ENCODE data around the gene CDK9. TPM values are rescaled to one million over a fixed set of nuclear protein-coding genes. Genes with fewer than 3 reads are reported as not detected.
"Not testable (repeated sequence)": the region's sequence is repeated elsewhere in the genome, so short reads cannot be mapped to it uniquely, and the experiment has no call there.

The CDK9 gene
- polyA plus RNA-seq, 1 donor (not counting 4 experiments of a cell fraction or from before 2014, with no cell fraction given): 47.8 TPM

DNA sequence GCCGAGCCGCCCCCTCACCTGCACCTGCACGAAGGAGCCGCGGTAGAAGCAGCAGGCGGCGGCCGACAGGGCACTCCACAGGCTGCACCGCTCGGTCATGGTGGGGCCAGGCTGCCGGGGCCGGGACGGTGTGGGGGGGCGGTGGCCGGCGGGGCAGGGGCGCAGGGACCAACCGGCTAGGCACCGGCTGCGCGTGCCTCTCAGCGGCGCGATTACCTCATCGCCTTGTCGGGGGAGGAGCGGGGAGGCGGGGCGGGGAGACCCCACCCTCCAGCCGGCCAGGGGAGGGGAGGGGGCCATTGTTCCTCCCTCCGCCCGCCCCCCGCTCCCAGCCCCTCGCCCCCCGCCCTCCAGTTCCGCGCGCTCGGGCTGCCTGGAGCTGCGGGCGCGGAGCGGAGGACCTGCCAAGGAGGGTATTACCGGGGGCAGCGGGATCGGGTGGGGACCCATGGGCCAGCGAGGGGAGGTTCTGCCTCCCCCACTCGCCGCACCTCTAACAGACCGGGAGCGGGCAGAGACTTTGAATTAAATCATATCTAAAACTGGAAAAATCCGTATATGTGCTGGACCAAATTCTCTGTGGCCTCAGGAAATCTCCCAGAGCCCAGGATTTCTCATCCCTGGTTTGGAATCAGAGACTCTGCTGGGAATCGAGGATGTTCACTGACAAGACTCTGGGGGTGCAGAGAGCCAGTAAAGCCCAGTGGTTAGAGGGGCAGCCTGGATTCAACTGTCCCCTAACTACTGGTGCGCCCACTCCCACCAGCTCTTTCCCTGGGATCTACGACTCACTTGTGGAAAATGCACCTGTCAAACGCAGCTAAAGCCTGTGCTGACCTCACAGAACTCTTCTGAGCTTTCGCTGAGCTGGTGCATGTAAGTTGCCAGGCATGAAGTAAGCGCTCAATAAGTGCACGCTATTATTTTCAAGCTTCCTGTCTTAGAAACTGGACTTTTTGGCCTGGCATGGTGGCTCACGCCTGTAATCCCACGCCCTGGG is 30.5 kb upstream of the CDK9 start:
- Histone ChIP-seq H3K9me3 (ENCODE audit: control insufficient read depth, low read depth, low read length) (no peaks in the 10 kb centered on the region), H2AFZ (ENCODE audit: control insufficient read depth, low read length) (no peak overlapping the region), H3K79me2 (ENCODE audit: control insufficient read depth, insufficient read depth, low read length) (no peaks in the 10 kb centered on the region), H4K20me1 (ENCODE audit: control insufficient read depth, extremely low read depth, insufficient read depth, low read length) (no peaks in the 10 kb centered on the region), H3K4me3 (ENCODE audit: control insufficient read depth in 2 of 3, extremely low read depth in 1 of 3, insufficient read depth in 2 of 3, low read depth in 1 of 3, low read length in 3 of 3) (no peak overlapping the region), H3K9me1 (ENCODE audit: control insufficient read depth, extremely low read depth, insufficient read depth, low read length) (no peaks in the 10 kb centered on the region), H3K27me3 (ENCODE audit: control insufficient read depth, extremely low read depth, insufficient read depth, low read length) (peaks cover 44% of the 10 kb centered on the region), H3K27ac (ENCODE audit: control insufficient read depth, insufficient read depth, low read length) (no peak overlapping the region), H3K9ac (ENCODE audit: control insufficient read depth, extremely low read depth, insufficient read depth, low read length) (no peak overlapping the region), H3K4me2 (ENCODE audit: control insufficient read depth, extremely low read depth, insufficient read depth, low read depth, low read length) (no peak overlapping the region), H3K4me1 (ENCODE audit: control insufficient read depth, extremely low read depth, insufficient read depth, low read length) (no peaks in the 10 kb centered on the region), H3K36me3 (ENCODE audit: control insufficient read depth in 2 of 2, extremely low read depth in 1 of 2, insufficient read depth in 2 of 2, low read length in 2 of 2) (no peaks in the 10 kb centered on the region)
- DNase-seq (ENCODE audit: low read depth, low spot score): no peak
- dilution Hi-C loops (cut with MboI; ENCODE audit: extremely low pct_ligation_motif_present, low sequenced_read_pairs): no loop called here
- FAIRE-seq: no peak
- TF ChIP-seq, protein P1, sequence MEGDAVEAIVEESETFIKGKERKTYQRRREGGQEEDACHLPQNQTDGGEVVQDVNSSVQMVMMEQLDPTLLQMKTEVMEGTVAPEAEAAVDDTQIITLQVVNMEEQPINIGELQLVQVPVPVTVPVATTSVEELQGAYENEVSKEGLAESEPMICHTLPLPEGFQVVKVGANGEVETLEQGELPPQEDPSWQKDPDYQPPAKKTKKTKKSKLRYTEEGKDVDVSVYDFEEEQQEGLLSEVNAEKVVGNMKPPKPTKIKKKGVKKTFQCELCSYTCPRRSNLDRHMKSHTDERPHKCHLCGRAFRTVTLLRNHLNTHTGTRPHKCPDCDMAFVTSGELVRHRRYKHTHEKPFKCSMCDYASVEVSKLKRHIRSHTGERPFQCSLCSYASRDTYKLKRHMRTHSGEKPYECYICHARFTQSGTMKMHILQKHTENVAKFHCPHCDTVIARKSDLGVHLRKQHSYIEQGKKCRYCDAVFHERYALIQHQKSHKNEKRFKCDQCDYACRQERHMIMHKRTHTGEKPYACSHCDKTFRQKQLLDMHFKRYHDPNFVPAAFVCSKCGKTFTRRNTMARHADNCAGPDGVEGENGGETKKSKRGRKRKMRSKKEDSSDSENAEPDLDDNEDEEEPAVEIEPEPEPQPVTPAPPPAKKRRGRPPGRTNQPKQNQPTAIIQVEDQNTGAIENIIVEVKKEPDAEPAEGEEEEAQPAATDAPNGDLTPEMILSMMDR (optimal IDR thresholded peaks at IDR 0.05 in 1 of 3, IDR thresholded peaks at IDR 0.05 in 1 of 3, conservative IDR thresholded peaks at IDR 0.05 in 1 of 3; ENCODE audit: extremely low read depth in 1 of 3, insufficient read depth in 2 of 3, low read length in 3 of 3): no peak
- TF ChIP-seq EZH2 (IDR thresholded peaks at IDR 0.05; ENCODE audit: low read length): peak; percentile 63

DNA sequence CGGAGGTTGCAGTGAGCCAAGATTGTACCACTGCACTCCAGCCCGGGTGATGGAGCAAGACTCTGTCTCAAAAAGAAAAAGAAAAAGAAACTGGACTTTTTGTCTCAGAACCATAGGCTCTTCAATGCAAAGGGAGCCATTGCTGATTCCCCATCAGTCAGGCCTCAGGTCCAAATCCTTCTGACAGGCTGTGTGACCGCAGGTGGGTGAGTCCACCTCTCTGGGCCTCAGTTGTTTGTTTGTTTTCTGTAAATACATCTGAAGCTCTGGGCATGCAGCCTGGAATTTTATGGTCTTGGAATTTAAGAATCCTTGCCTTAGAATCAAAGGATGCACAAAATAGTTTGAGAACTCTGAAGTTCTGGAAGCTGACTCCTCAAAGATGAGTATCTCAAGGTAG is 29.6 kb upstream of the CDK9 start:
- dilution Hi-C loops (cut with MboI; ENCODE audit: extremely low pct_ligation_motif_present, low sequenced_read_pairs): no loop called here

DNA sequence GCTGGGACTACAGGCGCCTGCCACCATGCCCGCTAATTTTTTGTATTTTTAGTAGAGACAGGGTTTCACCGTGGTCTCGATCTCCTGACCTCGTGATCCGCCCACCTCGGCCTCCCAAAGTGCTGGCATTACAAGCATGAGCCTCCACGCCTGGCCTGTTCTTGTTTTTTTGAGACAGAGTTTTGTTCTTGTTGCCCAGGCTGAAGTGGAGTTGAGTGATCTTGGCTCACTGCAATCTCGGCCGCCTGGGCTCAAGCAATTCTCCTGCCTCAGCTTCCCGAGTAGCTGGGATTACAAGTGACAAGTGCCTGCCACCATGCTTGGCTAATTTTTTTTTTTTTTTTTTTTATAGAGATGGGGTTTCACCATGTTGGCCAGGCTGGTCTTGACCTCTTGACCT is 29.1 kb upstream of the CDK9 start:
- H3K9me1 ChIP-seq (ENCODE audit: control insufficient read depth, extremely low read depth, insufficient read depth, low read length); H3K9me3 ChIP-seq (ENCODE audit: control insufficient read depth, low read depth, low read length); FAIRE-seq; H4K20me1 ChIP-seq (ENCODE audit: control insufficient read depth, extremely low read depth, insufficient read depth, low read length); DNase-seq (ENCODE audit: low read depth, low spot score); H3K79me2 ChIP-seq (ENCODE audit: control insufficient read depth, insufficient read depth, low read length); H3K4me2 ChIP-seq (ENCODE audit: control insufficient read depth, extremely low read depth, insufficient read depth, low read depth, low read length); H3K36me3 ChIP-seq (ENCODE audit: control insufficient read depth in 2 of 2, extremely low read depth in 1 of 2, insufficient read depth in 2 of 2, low read length in 2 of 2); H3K9ac ChIP-seq (ENCODE audit: control insufficient read depth, extremely low read depth, insufficient read depth, low read length); dilution Hi-C loops (cut with MboI; ENCODE audit: extremely low pct_ligation_motif_present, low sequenced_read_pairs); H3K4me1 ChIP-seq (ENCODE audit: control insufficient read depth, extremely low read depth, insufficient read depth, low read length); H2AFZ ChIP-seq (ENCODE audit: control insufficient read depth, low read length); H3K4me3 ChIP-seq (ENCODE audit: control insufficient read depth in 2 of 3, extremely low read depth in 1 of 3, insufficient read depth in 2 of 3, low read depth in 1 of 3, low read length in 3 of 3); H3K27ac ChIP-seq (ENCODE audit: control insufficient read depth, insufficient read depth, low read length): not testable (repeated sequence)
- peaks cover 47% of the 10 kb centered on the region for H3K27me3 ChIP-seq (ENCODE audit: control insufficient read depth, extremely low read depth, insufficient read depth, low read length)

More for the DNA sequence above, 29.6 kb upstream of the CDK9 start:
- no peak for TF ChIP-seq EZH2 (IDR thresholded peaks at IDR 0.05; ENCODE audit: low read length)
- TF ChIP-seq, protein P1 (optimal IDR thresholded peaks at IDR 0.05 in 1 of 3, IDR thresholded peaks at IDR 0.05 in 1 of 3, conservative IDR thresholded peaks at IDR 0.05 in 1 of 3; ENCODE audit: extremely low read depth in 1 of 3, insufficient read depth in 2 of 3, low read length in 3 of 3): no peak
- Histone ChIP-seq H4K20me1 (ENCODE audit: control insufficient read depth, extremely low read depth, insufficient read depth, low read length) (no peaks in the 10 kb centered on the region), H3K9me1 (ENCODE audit: control insufficient read depth, extremely low read depth, insufficient read depth, low read length) (no peaks in the 10 kb centered on the region), H3K4me1 (ENCODE audit: control insufficient read depth, extremely low read depth, insufficient read depth, low read length) (no peaks in the 10 kb centered on the region), H2AFZ (ENCODE audit: control insufficient read depth, low read length) (no peak overlapping the region), H3K9ac (ENCODE audit: control insufficient read depth, extremely low read depth, insufficient read depth, low read length) (no peak overlapping the region), H3K9me3 (ENCODE audit: control insufficient read depth, low read depth, low read length) (no peaks in the 10 kb centered on the region), H3K79me2 (ENCODE audit: control insufficient read depth, insufficient read depth, low read length) (no peaks in the 10 kb centered on the region), H3K36me3 (ENCODE audit: control insufficient read depth in 2 of 2, extremely low read depth in 1 of 2, insufficient read depth in 2 of 2, low read length in 2 of 2) (no peaks in the 10 kb centered on the region), H3K27me3 (ENCODE audit: control insufficient read depth, extremely low read depth, insufficient read depth, low read length) (peaks cover 46% of the 10 kb centered on the region), H3K4me2 (ENCODE audit: control insufficient read depth, extremely low read depth, insufficient read depth, low read depth, low read length) (no peak overlapping the region), H3K4me3 (ENCODE audit: control insufficient read depth in 2 of 3, extremely low read depth in 1 of 3, insufficient read depth in 2 of 3, low read depth in 1 of 3, low read length in 3 of 3) (no peak overlapping the region), H3K27ac (ENCODE audit: control insufficient read depth, insufficient read depth, low read length) (no peak overlapping the region)
- DNase-seq (ENCODE audit: low read depth, low spot score) (no peak), FAIRE-seq (no peak)
